Measurements from ENCODE around the gene TRMT2A. TPM values are rescaled to one million over a fixed set of nuclear protein-coding genes. Genes with fewer than 3 reads are reported as not detected.

TRMT2A gene
- total and polyA plus RNA-seq, 10 of the 15 experiments (the other 5 are each of a cell fraction or from before 2014, with no cell fraction given): 0.29 to 97.0 (median 57.9) TPM

GRCh38 chr22:20094197-20094807 lies 22.7 kb downstream of the TRMT2A start:
- intact Hi-C loops (cut with micrococcal nuclease; ENCODE audit: unreplicated experiment): no loop called here
- DNase-seq (ENCODE audit: low read depth, low spot score) (no peak), FAIRE-seq (no peak), ATAC-seq (no peak)
- Histone ChIP-seq H3K9ac (ENCODE audit: control insufficient read depth, insufficient read depth, low read length) (no peak overlapping the region), H3K36me3 (ENCODE audit: control insufficient read depth in 2 of 2, insufficient read depth in 2 of 2, low read length in 1 of 2) (peaks cover 35 to 37% of the 10 kb centered on the region in 2 experiments), H2AFZ (ENCODE audit: control insufficient read depth, low read depth, low read length) (no peak overlapping the region), H3K27ac (ENCODE audit: control insufficient read depth, insufficient read depth) (no peak overlapping the region), H3K4me3 (no peak overlapping the region), H3K4me1 (ENCODE audit: control insufficient read depth, insufficient read depth, low read length) (no peaks in the 10 kb centered on the region), H4K20me1 (ENCODE audit: control insufficient read depth, insufficient read depth) (no peaks in the 10 kb centered on the region), H3K4me2 (ENCODE audit: control insufficient read depth, insufficient read depth) (no peak overlapping the region), H3K79me2 (ENCODE audit: control insufficient read depth, insufficient read depth, low read length) (no peaks in the 10 kb centered on the region), H3K27me3 (replicated peaks in 1 of 2; ENCODE audit: control insufficient read depth in 2 of 2, insufficient read depth in 2 of 2, low read length in 1 of 2) (no peaks in the 10 kb centered on the region), H3K9me3 (replicated peaks; ENCODE audit: control insufficient read depth, insufficient read depth, low read length) (no peaks in the 10 kb centered on the region)
- CTCF ChIA-PET: no interaction called here
- RAD21 ChIA-PET (ENCODE audit: unreplicated experiment): no interaction called here
- POLR2A ChIA-PET: no interaction called here
- in situ Hi-C loops (cut with MboI): no loop called here
- WGBS (ENCODE audit: insufficient coverage, insufficient replicate concordance, low lambda C conversion rate, missing lambda C conversion rate): 94% methylated on average over 15 of the region's 15 CpGs
- no TSS peak for BruUV-seq (replicated peaks)
- SMC1A ChIA-PET (ENCODE audit: uncharacterized antibody, unreplicated experiment): no interaction called here
- TF ChIP-seq, protein P1, sequence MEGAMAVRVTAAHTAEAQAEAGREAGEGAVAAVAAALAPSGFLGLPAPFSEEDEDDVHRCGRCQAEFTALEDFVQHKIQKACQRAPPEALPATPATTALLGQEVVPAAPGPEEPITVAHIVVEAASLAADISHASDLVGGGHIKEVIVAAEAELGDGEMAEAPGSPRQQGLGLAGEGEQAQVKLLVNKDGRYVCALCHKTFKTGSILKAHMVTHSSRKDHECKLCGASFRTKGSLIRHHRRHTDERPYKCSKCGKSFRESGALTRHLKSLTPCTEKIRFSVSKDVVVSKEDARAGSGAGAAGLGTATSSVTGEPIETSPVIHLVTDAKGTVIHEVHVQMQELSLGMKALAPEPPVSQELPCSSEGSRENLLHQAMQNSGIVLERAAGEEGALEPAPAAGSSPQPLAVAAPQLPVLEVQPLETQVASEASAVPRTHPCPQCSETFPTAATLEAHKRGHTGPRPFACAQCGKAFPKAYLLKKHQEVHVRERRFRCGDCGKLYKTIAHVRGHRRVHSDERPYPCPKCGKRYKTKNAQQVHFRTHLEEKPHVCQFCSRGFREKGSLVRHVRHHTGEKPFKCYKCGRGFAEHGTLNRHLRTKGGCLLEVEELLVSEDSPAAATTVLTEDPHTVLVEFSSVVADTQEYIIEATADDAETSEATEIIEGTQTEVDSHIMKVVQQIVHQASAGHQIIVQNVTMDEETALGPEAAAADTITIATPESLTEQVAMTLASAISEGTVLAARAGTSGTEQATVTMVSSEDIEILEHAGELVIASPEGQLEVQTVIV (IDR thresholded peaks at IDR 0.05; ENCODE audit: borderline replicate concordance, partially characterized antibody): no peak
- TF ChIP-seq DPF2 (IDR thresholded peaks at IDR 0.05): no peak
- no peak for TF ChIP-seq SREBF1 (IDR thresholded peaks at IDR 0.05; ENCODE audit: low read length)
- TF ChIP-seq MTA3 (IDR thresholded peaks at IDR 0.05; ENCODE audit: borderline replicate concordance, low read length): no peak
- no peak for TF ChIP-seq EGR1 (IDR thresholded peaks at IDR 0.05; ENCODE audit: borderline replicate concordance in 1 of 2, low read depth in 2 of 2, low read length in 2 of 2)
- TF ChIP-seq CHD4 (IDR thresholded peaks at IDR 0.05): no peak
- TF ChIP-seq PRDM15 (CRISPR knock-in tag; IDR thresholded peaks at IDR 0.05): no peak
- no peak for TF ChIP-seq RFX5 (IDR thresholded peaks at IDR 0.05; ENCODE audit: low read depth, low read length)
- no peak for TF ChIP-seq SMAD5 (IDR thresholded peaks at IDR 0.05; ENCODE audit: low read depth)
- TF ChIP-seq BCLAF1 (IDR thresholded peaks at IDR 0.05): no peak
- TF ChIP-seq RUNX3 (IDR thresholded peaks at IDR 0.05; ENCODE audit: low read length): no peak
- TF ChIP-seq KDM1A (IDR thresholded peaks at IDR 0.05; ENCODE audit: borderline replicate concordance): no peak
- TF ChIP-seq NFYA (IDR thresholded peaks at IDR 0.05; ENCODE audit: borderline replicate concordance, low read depth, low read length): no peak
- TF ChIP-seq RELA (IDR thresholded peaks at IDR 0.05; ENCODE audit: borderline replicate concordance, partially characterized antibody): no peak
- TF ChIP-seq, protein P2, sequence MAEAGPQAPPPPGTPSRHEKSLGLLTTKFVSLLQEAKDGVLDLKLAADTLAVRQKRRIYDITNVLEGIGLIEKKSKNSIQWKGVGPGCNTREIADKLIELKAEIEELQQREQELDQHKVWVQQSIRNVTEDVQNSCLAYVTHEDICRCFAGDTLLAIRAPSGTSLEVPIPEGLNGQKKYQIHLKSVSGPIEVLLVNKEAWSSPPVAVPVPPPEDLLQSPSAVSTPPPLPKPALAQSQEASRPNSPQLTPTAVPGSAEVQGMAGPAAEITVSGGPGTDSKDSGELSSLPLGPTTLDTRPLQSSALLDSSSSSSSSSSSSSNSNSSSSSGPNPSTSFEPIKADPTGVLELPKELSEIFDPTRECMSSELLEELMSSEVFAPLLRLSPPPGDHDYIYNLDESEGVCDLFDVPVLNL (IDR thresholded peaks at IDR 0.05; ENCODE audit: low read depth, low read length): no peak

Data from GM12878 (cell line).